ENCODE measurements around the gene GAL3ST2.
A peak's percentile ranks its signal among the peaks of the same experiment; 100 is the strongest.
"Not testable (repeated sequence)": the region's sequence is repeated elsewhere in the genome, so short reads cannot be mapped to it uniquely, and the experiment has no call there.

GAL3ST2 gene

GRCh38 chr2:241768850-241769249 is 7.8 kb upstream of the GAL3ST2 start:
- DNase-seq (ENCODE audit: low spot score), result no peak

GRCh38 chr2:241769819-241770184 is 6.8 kb upstream of the GAL3ST2 start:
- no peak for DNase-seq (ENCODE audit: low spot score)

GRCh38 chr2:241770185-241770935 is 6.3 kb upstream of the GAL3ST2 start:
- DNase-seq (ENCODE audit: low spot score), result no peak

- no peak for DNase-seq (ENCODE audit: low spot score)
These were observed 5.7 kb upstream of the GAL3ST2 start for GRCh38 chr2:241770936-241771285.

GRCh38 chr2:241771286-241772062 is 5.1 kb upstream of the GAL3ST2 start:
- no peak for DNase-seq (ENCODE audit: low spot score)

- peak; percentile 40 for DNase-seq (ENCODE audit: low spot score)
These were observed 4.5 kb upstream of the GAL3ST2 start for GRCh38 chr2:241772063-241772499.

- no peak for DNase-seq (ENCODE audit: low spot score)
These were observed 2.9 kb upstream of the GAL3ST2 start for GRCh38 chr2:241773511-241774418.

- no peak for DNase-seq (ENCODE audit: low spot score)
These were observed 2.0 kb upstream of the GAL3ST2 start for GRCh38 chr2:241774419-241775222.

GRCh38 chr2:241775223-241776177 is 1.1 kb upstream of the GAL3ST2 start:
- no peak for DNase-seq (ENCODE audit: low spot score)

- DNase-seq (ENCODE audit: low spot score), result no peak
These were observed 606 bp downstream of the GAL3ST2 start for GRCh38 chr2:241777170-241777685.

- no peak for DNase-seq (ENCODE audit: low spot score)
These were observed 1.3 kb downstream of the GAL3ST2 start for GRCh38 chr2:241777686-241778627.

GRCh38 chr2:241780939-241781569 is 4.4 kb downstream of the GAL3ST2 start:
- DNase-seq (ENCODE audit: low spot score), result no peak

GRCh38 chr2:241782053-241782452 is 5.4 kb downstream of the GAL3ST2 start:
- not testable (repeated sequence) for DNase-seq (ENCODE audit: low spot score)

GRCh38 chr2:241788135-241788534 is 11.5 kb downstream of the GAL3ST2 start:
- DNase-seq (ENCODE audit: low spot score), result no peak

GRCh38 chr2:241788572-241788971 is 11.9 kb downstream of the GAL3ST2 start:
- no peak for DNase-seq (ENCODE audit: low spot score)

GRCh38 chr2:241791385-241791784 is 14.8 kb downstream of the GAL3ST2 start:
- not testable (repeated sequence) for DNase-seq (ENCODE audit: low spot score)

- no peak for DNase-seq (ENCODE audit: low spot score)
These were observed 16.8 kb downstream of the GAL3ST2 start for GRCh38 chr2:241793385-241793784.

GRCh38 chr2:241794250-241794823 is 17.7 kb downstream of the GAL3ST2 start:
- DNase-seq (ENCODE audit: low spot score), result no peak
